A549 treated with Mapracorat at 1 μM for 4 hours (cell line): Measurements from ENCODE around the gene ZNF260. TPM values are rescaled to one million over a fixed set of nuclear protein-coding genes. Genes with fewer than 3 reads are reported as not detected.

Experiments used
- total RNA-seq: library from RNA; stranded (reverse); fragments of 200-300 nt; extraction: Qiagen RNA extraction; gene quantifications from 5 replicates; pipeline ENCODE4 v1.2.3, GENCODE V29; 2022

The ZNF260 gene
- total RNA-seq: 4.9 to 11.3 TPM (median 6.8 TPM) in 5 replicates

GRCh38 chr19:36528194-36528920 lies at the start of gene ZNF260:
TSS of gene ZNF260 (minus strand) at chr19:36528271. CDS start at chr19:36515238, 13,033 bp downstream.

GRCh38 chr19:36573020-36573894 lies 45.2 kb upstream of the ZNF260 start, which contains the start of gene ZNF529:
TSS of gene ZNF529 (minus strand) at chr19:36573292. CDS start at chr19:36572346, 946 bp downstream.

GRCh38 chr19:36489118-36489919 lies 38.8 kb downstream of the ZNF260 start, which contains the start of gene ZNF566:
TSS of gene ZNF566 (minus strand) at chr19:36489561. CDS start at chr19:36476557, 13,004 bp downstream.

Other genes with a start within 250 kb of the ZNF260 start
- 1.4 to 2.6 TPM (median 2.3 TPM) in 5 replicates for gene ZFP14, start 149.1 kb downstream of the ZNF260 start, total RNA-seq
- gene ZFP82, start 109.6 kb downstream of the ZNF260 start, total RNA-seq: 1.5 to 2.0 TPM (median 1.8 TPM) in 5 replicates
- gene ZNF566, start 38.7 kb downstream of the ZNF260 start, total RNA-seq: 7.8 to 9.3 TPM (median 8.8 TPM) in 5 replicates
- 2.1 to 3.2 TPM (median 2.5 TPM) in 5 replicates for gene ZNF529, start 45.0 kb upstream of the ZNF260 start, total RNA-seq
- gene ZNF382, start 77.0 kb upstream of the ZNF260 start, total RNA-seq: 0.06 to 0.07 TPM in 2 of 5 replicates, not detected in the others
- gene ZNF461, start 138.6 kb upstream of the ZNF260 start, total RNA-seq: 4.2 to 7.0 TPM (median 5.9 TPM) in 5 replicates
- 8.0 to 11.0 TPM (median 9.2 TPM) in 5 replicates for gene ZNF567, start 159.3 kb upstream of the ZNF260 start, total RNA-seq
- gene ZNF850, start 244.5 kb upstream of the ZNF260 start, total RNA-seq: 0.45 to 0.73 TPM (median 0.66 TPM) in 5 replicates